Endothelial cell (in vitro differentiated cells): ENCODE results near the gene PRKG1. TPM values are rescaled to one million over a fixed set of nuclear protein-coding genes. Genes with fewer than 3 reads are reported as not detected.
A peak's percentile ranks its signal among the peaks of the same experiment; 100 is the strongest.

Source experiments
- DNase-seq: peaks from one replicate; pipeline ENCODE4 v3.0.0; 2021; ENCODE audit warnings: low spot score
- H3K27ac Mint-ChIP-seq: one replicate; pipeline ENCODE4 v1.8.0; 2021; ENCODE audit warnings: mixed read lengths, inconsistent platforms; ENCODE audit not compliant: unreplicated experiment
- H3K27me3 Mint-ChIP-seq: one replicate; pipeline ENCODE4 v1.8.0; 2021; ENCODE audit warnings: mild to moderate bottlenecking, moderate library complexity, mixed read lengths, inconsistent platforms; ENCODE audit not compliant: unreplicated experiment
- H3K36me3 Mint-ChIP-seq: one replicate; pipeline ENCODE4 v1.8.0; 2021; ENCODE audit warnings: mild to moderate bottlenecking, low read depth, mixed read lengths, inconsistent platforms; ENCODE audit not compliant: unreplicated experiment
- H3K4me1 Mint-ChIP-seq: one replicate; pipeline ENCODE4 v1.8.0; 2021; ENCODE audit warnings: mild to moderate bottlenecking, mixed read lengths, inconsistent platforms; ENCODE audit not compliant: unreplicated experiment
- H3K4me3 Mint-ChIP-seq: one replicate; pipeline ENCODE4 v1.8.0; 2021; ENCODE audit warnings: mild to moderate bottlenecking, mixed read lengths, inconsistent platforms; ENCODE audit not compliant: unreplicated experiment
- H3K9me3 Mint-ChIP-seq: one replicate; pipeline ENCODE4 v1.8.0; 2021; ENCODE audit warnings: mixed read lengths, inconsistent platforms; ENCODE audit not compliant: unreplicated experiment
- CTCF ChIP-seq: fragments of 200-600 bp; sonication (generic); IDR thresholded peaks from one replicate; pipeline ENCODE4 v1.5.0; 2021; ENCODE audit warnings: antibody characterized with exemption; ENCODE audit not compliant: unreplicated experiment
- total RNA-seq: library from RNA; stranded (reverse); fragmentation: NEBNext Ultra II Directional; extraction: Animal tissue kit (Norgen Biotek cat#: 25700); gene quantifications from one replicate; pipeline ENCODE4 v1.2.1, GENCODE V29; 2021; ENCODE audit not compliant: unreplicated experiment

The PRKG1 gene
- total RNA-seq, 1 donor from 2014 or later: 10.7 TPM

- H3K9me3 Mint-ChIP-seq: no peaks in the 10 kb centered on the region
- no peaks in the 10 kb centered on the region for H3K4me1 Mint-ChIP-seq
- peaks cover 5% of the 10 kb centered on the region for H3K27me3 Mint-ChIP-seq
- TF ChIP-seq CTCF: no peak
- DNase-seq: no peak
- no peaks in the 10 kb centered on the region for H3K36me3 Mint-ChIP-seq
- no peak overlapping the region for H3K4me3 Mint-ChIP-seq
- no peak overlapping the region for H3K27ac Mint-ChIP-seq
These were observed 323.4 kb downstream of the PRKG1 start for GRCh38 chr10:51397695-51398094.

- DNase-seq: no peak
- Mint-ChIP-seq H3K9me3 (no peaks in the 10 kb centered on the region), H3K36me3 (no peaks in the 10 kb centered on the region), H3K27ac (no peak overlapping the region), H3K4me1 (no peaks in the 10 kb centered on the region), H3K4me3 (no peak overlapping the region), H3K27me3 (peaks cover 5% of the 10 kb centered on the region)
- no peak for TF ChIP-seq CTCF
These were observed 325.6 kb downstream of the PRKG1 start for GRCh38 chr10:51399840-51400239.

GRCh38 chr10:51400392-51401096, 326.3 kb downstream of the PRKG1 start:
- Mint-ChIP-seq H3K4me1 (peaks cover 4% of the 10 kb centered on the region), H3K4me3 (no peak overlapping the region), H3K36me3 (no peaks in the 10 kb centered on the region), H3K27ac (no peak overlapping the region), H3K27me3 (peaks cover 5% of the 10 kb centered on the region), H3K9me3 (no peaks in the 10 kb centered on the region)
- no peak for DNase-seq
- no peak for TF ChIP-seq CTCF

GRCh38 chr10:51403521-51403920, 329.2 kb downstream of the PRKG1 start:
- no peak for TF ChIP-seq CTCF
- DNase-seq: no peak
- Mint-ChIP-seq H3K4me3 (no peak overlapping the region), H3K36me3 (no peaks in the 10 kb centered on the region), H3K9me3 (no peaks in the 10 kb centered on the region), H3K27ac (no peak overlapping the region), H3K27me3 (no peaks in the 10 kb centered on the region), H3K4me1 (peaks cover 12% of the 10 kb centered on the region)

- H3K4me3 Mint-ChIP-seq: peak overlapping the region; percentile 13
- no peak overlapping the region for H3K27ac Mint-ChIP-seq
- TF ChIP-seq CTCF: no peak
- H3K9me3 Mint-ChIP-seq: no peaks in the 10 kb centered on the region
- DNase-seq: no peak
- H3K36me3 Mint-ChIP-seq: no peaks in the 10 kb centered on the region
- no peaks in the 10 kb centered on the region for H3K27me3 Mint-ChIP-seq
- H3K4me1 Mint-ChIP-seq: peaks cover 12% of the 10 kb centered on the region
These were observed 331.5 kb downstream of the PRKG1 start for GRCh38 chr10:51405580-51406351.
